Measurements from ENCODE around the gene CST7.

Gene CST7

DNA sequence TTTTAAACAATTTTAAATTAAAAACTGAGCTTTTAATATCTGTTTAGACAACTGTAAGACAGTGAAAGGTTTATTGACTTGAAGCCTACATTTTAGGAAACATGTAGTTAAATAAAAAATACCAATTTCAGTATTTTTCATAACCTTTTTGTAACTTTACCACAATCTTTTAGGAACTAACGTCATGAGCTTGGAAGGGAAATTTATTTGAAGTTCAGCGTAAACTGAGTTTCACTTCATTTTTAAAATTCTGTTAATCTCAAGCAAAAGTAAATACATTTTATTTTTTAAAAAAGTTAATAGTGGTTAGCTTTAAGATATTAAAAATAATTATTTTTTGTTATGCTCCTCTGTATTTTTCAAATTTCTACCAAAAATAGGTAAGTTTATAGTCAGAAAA is 5.5 kb downstream of the CST7 start:
- peaks cover 1% of the 10 kb centered on the region for H3K4me1 ChIP-seq (ENCODE audit: control insufficient read depth, insufficient read depth, low read depth, low read length)
- peaks cover 11 to 48% of the 10 kb centered on the region in 2 experiments for H3K36me3 ChIP-seq (ENCODE audit: control insufficient read depth in 1 of 2, insufficient read depth in 2 of 2, low read depth in 1 of 2, low read length in 2 of 2)
- H2BK120ac ChIP-seq (ENCODE audit: low read depth, low read length), result no peak overlapping the region
- H3K9ac ChIP-seq (ENCODE audit: low read length), result no peak overlapping the region
- H3K27me3 ChIP-seq (ENCODE audit: control insufficient read depth in 1 of 2, insufficient read depth in 1 of 2, low read length in 2 of 2), result peaks cover 18% of the 10 kb centered on the region in 2 experiments
- H2BK15ac ChIP-seq (ENCODE audit: low read depth, poor library complexity, severe bottlenecking), result no peak overlapping the region
- no peak overlapping the region for H2AFZ ChIP-seq (ENCODE audit: low read depth, low read length)
- no CpG with 5 or more reads among the region's 2 CpGs for WGBS
- H3K4ac ChIP-seq (ENCODE audit: low read depth in 1 of 2, low read length in 2 of 2), result no peak overlapping the region
- no peak overlapping the region for H2BK12ac ChIP-seq (ENCODE audit: low read length in 2 of 2)
- H3K79me1 ChIP-seq (replicated peaks; ENCODE audit: low read length, poor library complexity, severe bottlenecking), result no peaks in the 10 kb centered on the region
- H3K9me3 ChIP-seq (ENCODE audit: control insufficient read depth, low read length), result no peaks in the 10 kb centered on the region
- H3K4me3 ChIP-seq (ENCODE audit: insufficient read depth in 1 of 2, low read depth in 1 of 2, low read length in 2 of 2), result no peak overlapping the region
- no peak overlapping the region for H3K4me2 ChIP-seq (ENCODE audit: low read length, poor library complexity, severe bottlenecking)
- H3K18ac ChIP-seq (ENCODE audit: low read depth in 1 of 2, low read length in 2 of 2), result no peak overlapping the region
- no peak overlapping the region for H2BK5ac ChIP-seq (ENCODE audit: low read depth, low read length, poor library complexity, severe bottlenecking)
- DNase-seq, result no peak
- H4K91ac ChIP-seq (ENCODE audit: low read length), result no peak overlapping the region
- no peak overlapping the region for H4K8ac ChIP-seq (ENCODE audit: low read length)
- no peak overlapping the region for H2AK5ac ChIP-seq (ENCODE audit: low read length, severe bottlenecking)
- no peak overlapping the region for H3K23ac ChIP-seq (ENCODE audit: low read length in 2 of 2)
- no peak overlapping the region for H3K14ac ChIP-seq (ENCODE audit: low read length in 2 of 2)
- H3K27ac ChIP-seq (ENCODE audit: low read length, poor library complexity, severe bottlenecking), result no peak overlapping the region

DNA sequence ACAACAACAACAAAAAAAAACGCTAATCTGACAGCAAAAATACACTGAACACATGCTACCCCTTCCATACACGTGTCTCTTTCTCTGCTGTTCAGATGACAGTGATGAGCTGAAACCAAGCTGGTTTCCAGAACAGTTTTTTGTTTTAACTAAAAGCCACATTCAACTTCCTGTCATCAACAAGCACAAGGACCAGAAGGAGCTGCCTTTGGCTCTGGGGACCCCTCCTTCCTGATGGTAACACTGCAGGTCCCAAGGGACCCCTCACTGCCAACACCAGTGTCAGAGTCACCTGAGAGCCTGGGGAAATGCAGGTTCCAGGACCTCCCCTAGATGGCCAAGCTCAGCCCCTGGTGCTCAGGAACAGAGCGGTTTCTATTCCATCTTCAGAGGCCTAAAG is 6.0 kb downstream of the CST7 start:
- Histone ChIP-seq H3K27me3 (ENCODE audit: control insufficient read depth in 1 of 2, insufficient read depth in 1 of 2, low read length in 2 of 2) (peaks cover 14 to 18% of the 10 kb centered on the region in 2 experiments), H3K36me3 (ENCODE audit: control insufficient read depth in 1 of 2, insufficient read depth in 2 of 2, low read depth in 1 of 2, low read length in 2 of 2) (peaks cover 11 to 53% of the 10 kb centered on the region in 2 experiments), H3K4ac (ENCODE audit: low read depth in 1 of 2, low read length in 2 of 2) (no peak overlapping the region), H3K4me3 (ENCODE audit: insufficient read depth in 1 of 2, low read depth in 1 of 2, low read length in 2 of 2) (no peak overlapping the region), H3K4me2 (ENCODE audit: low read length, poor library complexity, severe bottlenecking) (no peak overlapping the region), H3K9me3 (ENCODE audit: control insufficient read depth, low read length) (no peaks in the 10 kb centered on the region), H4K8ac (ENCODE audit: low read length) (no peak overlapping the region), H2BK5ac (ENCODE audit: low read depth, low read length, poor library complexity, severe bottlenecking) (no peak overlapping the region), H4K91ac (ENCODE audit: low read length) (no peak overlapping the region), H3K23ac (ENCODE audit: low read length in 2 of 2) (no peak overlapping the region), H3K27ac (ENCODE audit: low read length, poor library complexity, severe bottlenecking) (no peak overlapping the region), H3K79me1 (replicated peaks; ENCODE audit: low read length, poor library complexity, severe bottlenecking) (no peaks in the 10 kb centered on the region), H2BK15ac (ENCODE audit: low read depth, poor library complexity, severe bottlenecking) (no peak overlapping the region), H2BK120ac (ENCODE audit: low read depth, low read length) (no peak overlapping the region), H3K18ac (ENCODE audit: low read depth in 1 of 2, low read length in 2 of 2) (no peak overlapping the region), H2AK5ac (ENCODE audit: low read length, severe bottlenecking) (no peak overlapping the region), H3K9ac (ENCODE audit: low read length) (no peak overlapping the region), H2BK12ac (ENCODE audit: low read length in 2 of 2) (no peak overlapping the region), H3K14ac (ENCODE audit: low read length in 2 of 2) (no peak overlapping the region), H2AFZ (ENCODE audit: low read depth, low read length) (no peak overlapping the region), H3K4me1 (ENCODE audit: control insufficient read depth, insufficient read depth, low read depth, low read length) (peaks cover 1% of the 10 kb centered on the region)
- WGBS, result 79% methylated on average over 3 of the region's 3 CpGs
- no peak for DNase-seq

DNA sequence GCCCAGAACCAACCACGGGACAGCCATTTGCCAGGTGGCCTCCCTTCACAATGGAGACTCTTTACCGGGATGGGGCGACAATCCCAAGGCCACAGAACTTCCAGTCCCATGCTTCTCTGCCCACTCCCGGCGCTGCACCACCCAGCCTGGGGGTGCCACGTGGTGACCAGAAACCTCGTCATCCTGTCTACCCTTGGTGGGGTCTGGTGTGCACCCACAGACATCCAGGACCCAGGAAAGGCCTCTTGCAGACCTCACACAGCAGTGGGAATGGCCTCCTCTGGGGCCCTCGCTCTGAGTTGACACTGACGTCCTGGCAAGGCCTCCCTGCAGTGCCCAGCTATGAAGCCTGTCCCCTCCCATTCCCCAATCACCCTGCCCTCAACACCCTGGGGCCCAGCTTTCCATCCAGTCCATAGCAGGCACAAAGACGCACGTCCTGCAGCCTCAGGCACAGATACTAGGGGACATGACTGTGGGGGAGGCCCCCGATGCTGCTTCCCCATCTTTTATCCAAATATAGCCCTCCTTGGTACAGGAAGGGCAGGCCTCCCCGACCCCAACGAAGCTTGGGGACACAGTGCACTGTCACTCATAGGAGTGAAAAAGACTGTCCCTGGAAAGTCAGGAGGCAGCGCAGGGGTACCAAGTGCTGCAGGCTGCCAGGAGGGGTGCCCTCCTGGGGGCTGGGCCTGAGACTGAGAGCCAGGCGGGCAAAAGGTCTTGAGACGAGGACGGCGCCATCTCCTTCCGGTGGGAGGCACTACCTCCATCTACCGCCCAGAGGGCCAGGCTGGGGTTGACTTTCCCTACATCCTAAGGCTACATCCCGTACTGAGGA is 7.2 kb downstream of the CST7 start:
- H2BK15ac ChIP-seq (ENCODE audit: low read depth, poor library complexity, severe bottlenecking), result no peak overlapping the region
- peaks cover 2 to 7% of the 10 kb centered on the region in 2 experiments for H3K27me3 ChIP-seq (ENCODE audit: control insufficient read depth in 1 of 2, insufficient read depth in 1 of 2, low read length in 2 of 2)
- no peak overlapping the region for H3K18ac ChIP-seq (ENCODE audit: low read depth in 1 of 2, low read length in 2 of 2)
- H2AK5ac ChIP-seq (ENCODE audit: low read length, severe bottlenecking), result no peak overlapping the region
- no peak overlapping the region for H2BK12ac ChIP-seq (ENCODE audit: low read length in 2 of 2)
- no peak overlapping the region for H3K4ac ChIP-seq (ENCODE audit: low read depth in 1 of 2, low read length in 2 of 2)
- H3K23ac ChIP-seq (ENCODE audit: low read length in 2 of 2), result no peak overlapping the region
- H2BK5ac ChIP-seq (ENCODE audit: low read depth, low read length, poor library complexity, severe bottlenecking), result no peak overlapping the region
- H4K8ac ChIP-seq (ENCODE audit: low read length), result no peak overlapping the region
- H3K4me3 ChIP-seq (ENCODE audit: insufficient read depth in 1 of 2, low read depth in 1 of 2, low read length in 2 of 2), result no peak overlapping the region
- no peak overlapping the region for H3K14ac ChIP-seq (ENCODE audit: low read length in 2 of 2)
- no peaks in the 10 kb centered on the region for H3K4me1 ChIP-seq (ENCODE audit: control insufficient read depth, insufficient read depth, low read depth, low read length)
- WGBS, result 96% methylated on average over 22 of the region's 22 CpGs
- no peak overlapping the region for H4K91ac ChIP-seq (ENCODE audit: low read length)
- H3K27ac ChIP-seq (ENCODE audit: low read length, poor library complexity, severe bottlenecking), result no peak overlapping the region
- no peak overlapping the region for H3K9ac ChIP-seq (ENCODE audit: low read length)
- no peaks in the 10 kb centered on the region for H3K9me3 ChIP-seq (ENCODE audit: control insufficient read depth, low read length)
- H3K4me2 ChIP-seq (ENCODE audit: low read length, poor library complexity, severe bottlenecking), result no peak overlapping the region
- DNase-seq, result no peak
- H2AFZ ChIP-seq (ENCODE audit: low read depth, low read length), result no peak overlapping the region
- peaks cover 11 to 59% of the 10 kb centered on the region in 2 experiments for H3K36me3 ChIP-seq (ENCODE audit: control insufficient read depth in 1 of 2, insufficient read depth in 2 of 2, low read depth in 1 of 2, low read length in 2 of 2)
- no peaks in the 10 kb centered on the region for H3K79me1 ChIP-seq (replicated peaks; ENCODE audit: low read length, poor library complexity, severe bottlenecking)
- H2BK120ac ChIP-seq (ENCODE audit: low read depth, low read length), result no peak overlapping the region

DNA sequence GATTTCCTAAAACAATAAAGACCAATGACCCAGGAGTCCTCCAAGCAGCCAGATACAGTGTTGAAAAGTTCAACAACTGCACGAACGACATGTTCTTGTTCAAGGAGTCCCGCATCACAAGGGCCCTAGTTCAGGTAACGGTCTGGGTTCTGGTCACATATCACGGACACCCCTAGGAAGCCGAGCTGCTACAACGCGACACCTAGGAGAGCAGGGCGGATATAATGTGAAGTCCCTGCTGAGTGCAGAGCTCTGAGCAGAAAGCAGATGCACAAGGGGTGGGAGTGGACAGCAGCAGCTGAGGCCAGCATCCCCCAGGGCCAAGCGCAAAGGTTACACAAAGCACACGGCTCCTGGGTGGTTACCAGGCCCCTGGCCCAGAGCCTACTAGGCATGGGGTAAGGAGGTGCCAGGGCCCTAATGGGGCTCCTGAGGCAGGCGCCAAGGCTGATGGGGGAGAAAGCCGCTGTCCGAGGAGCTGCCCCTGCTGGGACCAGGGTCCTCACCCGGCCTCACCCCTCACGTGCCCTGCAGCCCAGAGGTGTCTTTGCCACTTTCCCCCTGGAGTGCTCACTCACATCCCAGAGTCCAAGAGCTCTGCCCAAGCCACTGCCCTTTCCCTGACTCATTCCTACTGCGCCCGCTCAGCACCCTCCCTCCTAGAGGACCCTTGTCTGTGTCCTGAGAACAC is 8.4 kb downstream of the CST7 start:
- H2BK15ac ChIP-seq (ENCODE audit: low read depth, poor library complexity, severe bottlenecking), result no peak overlapping the region
- no peak overlapping the region for H3K9ac ChIP-seq (ENCODE audit: low read length)
- H2BK12ac ChIP-seq (ENCODE audit: low read length in 2 of 2), result no peak overlapping the region
- H3K14ac ChIP-seq (ENCODE audit: low read length in 2 of 2), result no peak overlapping the region
- H3K27me3 ChIP-seq (ENCODE audit: control insufficient read depth in 1 of 2, insufficient read depth in 1 of 2, low read length in 2 of 2), result no peaks in the 10 kb centered on the region
- no peak overlapping the region for H2AFZ ChIP-seq (ENCODE audit: low read depth, low read length)
- H3K4ac ChIP-seq (ENCODE audit: low read depth in 1 of 2, low read length in 2 of 2), result no peak overlapping the region
- H3K23ac ChIP-seq (ENCODE audit: low read length in 2 of 2), result no peak overlapping the region
- H4K91ac ChIP-seq (ENCODE audit: low read length), result no peak overlapping the region
- no peaks in the 10 kb centered on the region for H3K79me1 ChIP-seq (replicated peaks; ENCODE audit: low read length, poor library complexity, severe bottlenecking)
- H2BK5ac ChIP-seq (ENCODE audit: low read depth, low read length, poor library complexity, severe bottlenecking), result no peak overlapping the region
- H3K4me1 ChIP-seq (ENCODE audit: control insufficient read depth, insufficient read depth, low read depth, low read length), result no peaks in the 10 kb centered on the region
- no peak overlapping the region for H2BK120ac ChIP-seq (ENCODE audit: low read depth, low read length)
- peaks cover 15 to 70% of the 10 kb centered on the region in 2 experiments for H3K36me3 ChIP-seq (ENCODE audit: control insufficient read depth in 1 of 2, insufficient read depth in 2 of 2, low read depth in 1 of 2, low read length in 2 of 2)
- no peak overlapping the region for H2AK5ac ChIP-seq (ENCODE audit: low read length, severe bottlenecking)
- no peak for DNase-seq
- H3K18ac ChIP-seq (ENCODE audit: low read depth in 1 of 2, low read length in 2 of 2), result no peak overlapping the region
- no peak overlapping the region for H3K4me3 ChIP-seq (ENCODE audit: insufficient read depth in 1 of 2, low read depth in 1 of 2, low read length in 2 of 2)
- WGBS, result 96% methylated on average over 18 of the region's 18 CpGs
- no peak overlapping the region for H3K4me2 ChIP-seq (ENCODE audit: low read length, poor library complexity, severe bottlenecking)
- H3K27ac ChIP-seq (ENCODE audit: low read length, poor library complexity, severe bottlenecking), result no peak overlapping the region
- no peak overlapping the region for H4K8ac ChIP-seq (ENCODE audit: low read length)
- no peaks in the 10 kb centered on the region for H3K9me3 ChIP-seq (ENCODE audit: control insufficient read depth, low read length)

Measured in mesenchymal stem cell (in vitro differentiated cells and primary cell).